ENCODE data around the gene ZDHHC20. TPM values are rescaled to one million over a fixed set of nuclear protein-coding genes. Genes with fewer than 3 reads are reported as not detected.

ZDHHC20 gene
- total and polyA plus RNA-seq, 9 donors, result 16.3 to 54.2 (median 32.1) TPM

DNA sequence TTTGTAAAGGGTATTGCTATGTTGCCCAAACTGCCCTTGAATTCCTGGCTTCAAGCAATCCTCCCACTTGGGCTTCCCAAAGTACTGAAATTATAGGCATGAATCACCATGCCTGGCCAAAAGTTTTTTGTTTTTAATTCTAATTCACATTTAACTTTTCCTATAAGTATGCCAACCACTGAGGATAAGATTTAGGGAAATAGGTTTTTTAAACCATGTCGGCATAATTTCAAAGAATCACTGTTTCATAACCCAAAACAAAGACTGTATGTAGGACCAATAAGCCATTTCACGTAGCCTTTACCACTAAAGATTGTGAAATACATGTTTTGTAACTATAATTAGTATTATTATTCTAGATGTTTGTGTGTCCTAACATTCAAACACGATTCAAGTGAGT, 8.2 kb downstream of the ZDHHC20 start:
- DNase-seq, result no peak
- Histone ChIP-seq H3K36me3 (no peaks in the 10 kb centered on the region), H3K27ac (no peak overlapping the region), H3K4me3 (no peak overlapping the region), H3K27me3 (no peaks in the 10 kb centered on the region), H3K9me3 (no peaks in the 10 kb centered on the region), H3K4me1 (ENCODE audit: insufficient read depth) (no peaks in the 10 kb centered on the region)
- intact Hi-C loops (cut with DNase I), result no loop called here
- 84 to 90% (median 87%) methylated on average over 3 of the region's 3 CpGs for WGBS, 3 donors
- TF ChIP-seq POLR2A (IDR thresholded peaks at IDR 0.05), result no peak
- TF ChIP-seq EP300 (IDR thresholded peaks at IDR 0.05), result no peak
- TF ChIP-seq, protein P1, sequence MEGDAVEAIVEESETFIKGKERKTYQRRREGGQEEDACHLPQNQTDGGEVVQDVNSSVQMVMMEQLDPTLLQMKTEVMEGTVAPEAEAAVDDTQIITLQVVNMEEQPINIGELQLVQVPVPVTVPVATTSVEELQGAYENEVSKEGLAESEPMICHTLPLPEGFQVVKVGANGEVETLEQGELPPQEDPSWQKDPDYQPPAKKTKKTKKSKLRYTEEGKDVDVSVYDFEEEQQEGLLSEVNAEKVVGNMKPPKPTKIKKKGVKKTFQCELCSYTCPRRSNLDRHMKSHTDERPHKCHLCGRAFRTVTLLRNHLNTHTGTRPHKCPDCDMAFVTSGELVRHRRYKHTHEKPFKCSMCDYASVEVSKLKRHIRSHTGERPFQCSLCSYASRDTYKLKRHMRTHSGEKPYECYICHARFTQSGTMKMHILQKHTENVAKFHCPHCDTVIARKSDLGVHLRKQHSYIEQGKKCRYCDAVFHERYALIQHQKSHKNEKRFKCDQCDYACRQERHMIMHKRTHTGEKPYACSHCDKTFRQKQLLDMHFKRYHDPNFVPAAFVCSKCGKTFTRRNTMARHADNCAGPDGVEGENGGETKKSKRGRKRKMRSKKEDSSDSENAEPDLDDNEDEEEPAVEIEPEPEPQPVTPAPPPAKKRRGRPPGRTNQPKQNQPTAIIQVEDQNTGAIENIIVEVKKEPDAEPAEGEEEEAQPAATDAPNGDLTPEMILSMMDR (IDR thresholded peaks at IDR 0.05), result no peak

DNA sequence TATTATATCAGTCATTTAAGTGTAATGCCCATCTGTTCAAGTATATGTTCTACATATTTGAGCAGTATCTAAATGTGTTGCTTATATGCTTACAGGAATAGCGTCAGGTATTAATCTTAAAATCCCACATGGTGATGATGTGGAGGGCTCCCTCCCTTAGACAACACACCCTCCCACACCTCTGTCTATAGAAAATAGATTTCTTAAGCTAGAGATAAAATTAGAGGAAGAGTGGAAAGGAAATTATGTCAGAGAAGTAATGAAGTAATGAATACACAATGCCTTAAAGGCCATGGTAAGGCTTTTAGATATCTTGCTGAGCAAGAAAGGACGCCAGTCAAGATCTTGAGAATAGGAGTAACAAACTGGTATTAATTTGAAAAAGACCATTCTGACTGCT, 12.4 kb downstream of the ZDHHC20 start:
- TF ChIP-seq POLR2A (IDR thresholded peaks at IDR 0.05) (no peak), EP300 (IDR thresholded peaks at IDR 0.05) (no peak)
- TF ChIP-seq, protein P1 (IDR thresholded peaks at IDR 0.05), result no peak
- no peak overlapping the region for H3K27ac ChIP-seq
- 90 to 93% (median 91%) methylated on average over 2 of the region's 2 CpGs for WGBS, 3 donors
- DNase-seq, result no peak
- no peaks in the 10 kb centered on the region for H3K27me3 ChIP-seq
- no peaks in the 10 kb centered on the region for H3K9me3 ChIP-seq
- no peak overlapping the region for H3K4me3 ChIP-seq
- no peaks in the 10 kb centered on the region for H3K36me3 ChIP-seq
- H3K4me1 ChIP-seq (ENCODE audit: insufficient read depth), result no peaks in the 10 kb centered on the region
- intact Hi-C loops (cut with DNase I), result no loop called here

DNA sequence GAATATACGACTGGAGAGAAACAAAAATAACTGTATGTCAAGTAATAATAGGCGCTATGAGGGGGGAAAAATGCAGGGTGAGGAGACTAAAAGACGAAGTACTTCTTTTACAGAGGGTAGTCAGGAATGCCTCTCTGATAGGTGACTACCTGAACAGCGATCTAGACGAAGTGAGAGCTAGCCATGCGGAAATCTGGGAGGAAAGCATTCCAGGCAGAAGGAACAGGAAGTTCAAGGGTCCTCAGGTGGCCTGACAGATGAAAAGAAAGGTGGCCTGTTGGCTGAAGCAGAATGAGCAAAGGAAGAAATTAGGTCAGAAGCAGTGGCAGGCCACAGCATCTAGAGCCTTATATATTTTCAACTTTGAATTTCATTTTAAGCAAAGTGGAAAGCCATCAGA, 13.3 kb downstream of the ZDHHC20 start:
- no peak for DNase-seq
- no peaks in the 10 kb centered on the region for H3K4me1 ChIP-seq (ENCODE audit: insufficient read depth)
- WGBS, 3 donors, result 91 to 94% (median 93%) methylated on average over 6 of the region's 6 CpGs

DNA sequence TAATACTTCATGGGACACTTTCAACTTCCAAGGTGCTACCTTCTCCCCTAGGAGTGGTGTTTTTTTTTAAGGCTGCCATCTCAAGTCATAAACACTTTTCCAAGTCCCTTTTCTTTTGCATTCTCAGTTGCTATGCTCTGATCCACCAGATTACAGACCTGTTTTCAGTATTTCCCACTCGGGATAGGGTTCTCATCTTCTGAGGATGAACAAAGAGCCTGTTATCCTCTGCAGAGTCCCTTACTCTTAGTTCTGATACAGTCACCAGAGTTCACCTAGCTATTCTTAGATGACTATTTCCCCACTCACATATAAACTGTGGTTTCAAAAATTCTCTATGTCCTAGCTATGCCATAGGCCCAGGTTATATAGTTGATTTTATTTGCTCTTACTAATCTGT, 15.9 kb downstream of the ZDHHC20 start:
- TF ChIP-seq POLR2A (IDR thresholded peaks at IDR 0.05) (no peak), EP300 (IDR thresholded peaks at IDR 0.05) (no peak)
- TF ChIP-seq, protein P1 (IDR thresholded peaks at IDR 0.05), result no peak
- Histone ChIP-seq H3K36me3 (no peaks in the 10 kb centered on the region), H3K27me3 (no peaks in the 10 kb centered on the region), H3K4me3 (no peak overlapping the region), H3K9me3 (no peaks in the 10 kb centered on the region), H3K4me1 (ENCODE audit: insufficient read depth) (no peaks in the 10 kb centered on the region), H3K27ac (no peak overlapping the region)
- 87 to 98% (median 89%) methylated on average over 1 of the region's 1 CpG for WGBS, 3 donors
- no peak for DNase-seq
- intact Hi-C loops (cut with DNase I), result no loop called here

More for the DNA sequence above, 13.3 kb downstream of the ZDHHC20 start:
- Histone ChIP-seq H3K4me3 (no peak overlapping the region), H3K27me3 (no peaks in the 10 kb centered on the region), H3K36me3 (no peaks in the 10 kb centered on the region), H3K27ac (no peak overlapping the region), H3K9me3 (no peaks in the 10 kb centered on the region)
- no peak for TF ChIP-seq EP300 (IDR thresholded peaks at IDR 0.05)
- no peak for TF ChIP-seq POLR2A (IDR thresholded peaks at IDR 0.05)
- TF ChIP-seq, protein P1 (IDR thresholded peaks at IDR 0.05), result no peak
- intact Hi-C loops (cut with DNase I), result no loop called here

Data from ovary (tissue), 9 donors.